ENCODE measurements around the gene KRTAP5-7. TPM values are rescaled to one million over a fixed set of nuclear protein-coding genes. Genes with fewer than 3 reads are reported as not detected.
A peak's percentile ranks its signal among the peaks of the same experiment; 100 is the strongest.
"Not testable (repeated sequence)": the region's sequence is repeated elsewhere in the genome, so short reads cannot be mapped to it uniquely, and the experiment has no call there.

KRTAP5-7 gene
- total and polyA plus RNA-seq, 2 experiments from 2014 or later: not detected

DNA sequence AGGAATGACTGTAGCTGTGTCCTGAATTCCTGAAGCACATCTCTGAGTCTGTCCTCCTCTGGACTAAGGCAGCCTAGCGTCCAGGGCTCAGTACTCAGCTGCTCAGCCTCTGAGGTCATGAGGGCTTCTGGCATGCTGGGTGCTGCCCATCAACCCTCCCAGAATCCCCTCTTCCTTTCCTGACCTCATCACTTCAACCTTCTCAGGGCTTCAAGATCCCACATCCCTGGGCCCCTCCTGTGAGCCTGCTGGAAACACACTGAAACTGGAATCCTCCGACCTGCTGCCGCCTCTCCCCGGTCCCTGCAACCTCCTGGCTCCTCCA lies 11.6 kb downstream of the KRTAP5-7 start:
- Histone ChIP-seq H3K4me1 (ENCODE audit: low read depth) (peaks cover 6% of the 10 kb centered on the region), H3K27me3 (no peaks in the 10 kb centered on the region), H3K36me3 (no peaks in the 10 kb centered on the region), H3K4me3 (no peak overlapping the region), H3K27ac (no peak overlapping the region), H3K9me3 (ENCODE audit: low read depth) (no peaks in the 10 kb centered on the region)
- no peak for DNase-seq (ENCODE audit: low read depth in 1 of 2, low spot score in 1 of 2)
- TF ChIP-seq, protein P1, sequence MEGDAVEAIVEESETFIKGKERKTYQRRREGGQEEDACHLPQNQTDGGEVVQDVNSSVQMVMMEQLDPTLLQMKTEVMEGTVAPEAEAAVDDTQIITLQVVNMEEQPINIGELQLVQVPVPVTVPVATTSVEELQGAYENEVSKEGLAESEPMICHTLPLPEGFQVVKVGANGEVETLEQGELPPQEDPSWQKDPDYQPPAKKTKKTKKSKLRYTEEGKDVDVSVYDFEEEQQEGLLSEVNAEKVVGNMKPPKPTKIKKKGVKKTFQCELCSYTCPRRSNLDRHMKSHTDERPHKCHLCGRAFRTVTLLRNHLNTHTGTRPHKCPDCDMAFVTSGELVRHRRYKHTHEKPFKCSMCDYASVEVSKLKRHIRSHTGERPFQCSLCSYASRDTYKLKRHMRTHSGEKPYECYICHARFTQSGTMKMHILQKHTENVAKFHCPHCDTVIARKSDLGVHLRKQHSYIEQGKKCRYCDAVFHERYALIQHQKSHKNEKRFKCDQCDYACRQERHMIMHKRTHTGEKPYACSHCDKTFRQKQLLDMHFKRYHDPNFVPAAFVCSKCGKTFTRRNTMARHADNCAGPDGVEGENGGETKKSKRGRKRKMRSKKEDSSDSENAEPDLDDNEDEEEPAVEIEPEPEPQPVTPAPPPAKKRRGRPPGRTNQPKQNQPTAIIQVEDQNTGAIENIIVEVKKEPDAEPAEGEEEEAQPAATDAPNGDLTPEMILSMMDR (IDR thresholded peaks at IDR 0.05; ENCODE audit: low read depth, low read length): no peak

DNA sequence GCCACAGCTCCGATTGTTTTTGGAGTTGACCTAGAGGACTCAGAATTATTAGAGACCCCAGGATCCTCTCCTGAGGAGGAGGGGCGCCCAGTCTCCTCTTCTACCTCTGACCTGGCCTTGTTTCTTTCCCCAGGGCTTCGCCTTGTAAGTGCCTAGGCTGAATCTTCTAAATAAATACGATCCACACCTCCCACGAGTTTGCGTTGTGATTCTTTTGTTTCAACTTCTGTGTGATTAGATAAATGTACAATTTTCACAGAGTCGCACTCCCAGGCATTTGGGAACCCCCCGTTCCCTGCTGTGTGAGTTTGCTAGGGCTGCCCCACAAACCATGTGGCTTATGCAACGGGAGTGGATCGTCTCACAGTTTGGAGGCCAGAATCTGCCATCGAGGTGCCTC lies 11.9 kb downstream of the KRTAP5-7 start:
- Histone ChIP-seq H3K4me1 (ENCODE audit: low read depth) (peaks cover 6% of the 10 kb centered on the region), H3K36me3 (no peaks in the 10 kb centered on the region), H3K4me3 (no peak overlapping the region), H3K9me3 (ENCODE audit: low read depth) (no peaks in the 10 kb centered on the region), H3K27me3 (no peaks in the 10 kb centered on the region), H3K27ac (no peak overlapping the region)
- TF ChIP-seq, protein P1 (IDR thresholded peaks at IDR 0.05; ENCODE audit: low read depth, low read length): no peak
- DNase-seq (ENCODE audit: low read depth in 1 of 2, low spot score in 1 of 2): no peak

DNA sequence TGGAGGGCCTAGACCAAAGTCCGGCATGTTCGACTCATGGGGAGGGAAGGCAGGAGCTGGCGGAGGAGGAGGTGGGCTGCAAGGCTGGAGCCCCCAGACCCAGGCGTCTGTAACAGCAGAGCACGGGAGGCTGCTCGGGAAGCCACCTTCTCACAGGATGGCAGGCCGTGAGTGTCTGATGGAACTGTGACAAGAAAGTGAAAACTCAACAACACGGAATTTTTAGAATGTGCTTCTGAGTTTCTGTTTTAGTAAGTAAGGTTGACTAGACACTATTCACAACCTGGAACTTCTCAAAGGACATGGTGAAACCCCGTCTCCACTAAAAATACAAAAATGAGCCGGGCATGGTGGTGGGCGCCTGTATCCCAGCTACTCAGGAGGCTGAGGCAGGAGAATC lies 12.9 kb downstream of the KRTAP5-7 start:
- H3K9me3 ChIP-seq (ENCODE audit: low read depth); DNase-seq (ENCODE audit: low read depth in 1 of 2, low spot score in 1 of 2); H3K27me3 ChIP-seq; H3K4me3 ChIP-seq; H3K27ac ChIP-seq; H3K36me3 ChIP-seq; H3K4me1 ChIP-seq (ENCODE audit: low read depth): not testable (repeated sequence)

DNA sequence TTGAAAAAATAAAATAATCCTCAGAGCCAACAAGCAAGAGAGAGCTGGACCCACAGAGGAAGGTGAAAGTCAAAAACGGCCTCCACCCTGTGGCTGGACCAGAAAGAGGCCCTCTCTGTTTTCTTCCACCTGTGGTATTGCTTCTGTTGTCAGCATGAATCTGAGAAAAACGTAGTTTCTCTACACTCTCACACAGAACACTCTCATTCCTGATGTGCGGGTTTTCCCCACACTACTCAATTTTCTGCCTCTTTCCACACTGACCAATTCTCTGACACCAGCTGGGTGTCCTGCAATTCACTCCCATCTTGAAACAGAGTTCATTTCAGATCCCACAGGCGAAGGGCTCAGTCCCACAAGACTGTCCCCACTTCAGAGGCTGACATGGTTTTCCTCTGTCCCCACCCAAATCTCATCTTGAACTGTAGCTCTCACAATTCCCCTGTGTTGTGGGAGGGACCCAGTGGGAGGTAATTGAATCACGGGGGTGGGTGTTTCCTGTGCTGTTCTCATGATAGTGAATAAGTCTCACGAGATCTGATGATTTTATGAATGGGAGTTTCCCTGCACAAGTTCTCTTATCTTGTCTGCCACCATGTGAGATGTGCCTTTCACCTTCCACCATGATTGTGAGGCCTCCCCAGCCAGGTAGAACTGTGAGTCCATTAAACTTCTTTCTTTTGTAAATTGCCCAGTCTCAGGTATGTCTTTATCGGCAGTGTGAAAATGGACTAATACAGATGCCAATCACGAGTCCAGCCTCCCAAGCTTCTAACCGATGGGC lies 13.6 kb downstream of the KRTAP5-7 start:
- H3K4me3 ChIP-seq; H3K9me3 ChIP-seq (ENCODE audit: low read depth); H3K36me3 ChIP-seq; H3K27ac ChIP-seq; H3K27me3 ChIP-seq; H3K4me1 ChIP-seq (ENCODE audit: low read depth); DNase-seq (ENCODE audit: low read depth in 1 of 2, low spot score in 1 of 2): not testable (repeated sequence)

DNA sequence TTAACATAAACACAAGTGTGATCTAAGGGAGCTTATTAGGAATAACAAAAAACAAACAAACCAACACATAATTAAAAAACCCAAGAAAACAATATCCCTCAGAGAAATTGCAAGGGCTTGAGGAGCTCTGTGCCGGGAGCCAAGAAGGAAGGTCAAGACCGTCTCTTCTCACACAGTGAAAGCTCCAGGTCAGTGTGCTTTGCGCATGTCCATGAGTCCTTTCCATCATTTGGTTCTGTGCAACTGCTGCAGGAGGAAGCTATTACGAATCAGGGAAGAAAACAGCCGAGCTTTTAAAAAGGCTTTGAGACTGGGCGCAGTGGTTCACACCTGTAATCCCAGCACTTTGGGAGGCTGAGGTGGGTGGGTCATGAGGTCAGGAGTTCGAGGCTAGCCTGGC lies 15.3 kb downstream of the KRTAP5-7 start:
- DNase-seq (ENCODE audit: low read depth in 1 of 2, low spot score in 1 of 2): no peak
- TF ChIP-seq, protein P1 (IDR thresholded peaks at IDR 0.05; ENCODE audit: low read depth, low read length): no peak
- H3K36me3 ChIP-seq: no peaks in the 10 kb centered on the region
- H3K4me1 ChIP-seq (ENCODE audit: low read depth): no peaks in the 10 kb centered on the region
- no peak overlapping the region for H3K4me3 ChIP-seq
- no peaks in the 10 kb centered on the region for H3K9me3 ChIP-seq (ENCODE audit: low read depth)
- H3K27ac ChIP-seq: no peak overlapping the region
- H3K27me3 ChIP-seq: no peaks in the 10 kb centered on the region

DNA sequence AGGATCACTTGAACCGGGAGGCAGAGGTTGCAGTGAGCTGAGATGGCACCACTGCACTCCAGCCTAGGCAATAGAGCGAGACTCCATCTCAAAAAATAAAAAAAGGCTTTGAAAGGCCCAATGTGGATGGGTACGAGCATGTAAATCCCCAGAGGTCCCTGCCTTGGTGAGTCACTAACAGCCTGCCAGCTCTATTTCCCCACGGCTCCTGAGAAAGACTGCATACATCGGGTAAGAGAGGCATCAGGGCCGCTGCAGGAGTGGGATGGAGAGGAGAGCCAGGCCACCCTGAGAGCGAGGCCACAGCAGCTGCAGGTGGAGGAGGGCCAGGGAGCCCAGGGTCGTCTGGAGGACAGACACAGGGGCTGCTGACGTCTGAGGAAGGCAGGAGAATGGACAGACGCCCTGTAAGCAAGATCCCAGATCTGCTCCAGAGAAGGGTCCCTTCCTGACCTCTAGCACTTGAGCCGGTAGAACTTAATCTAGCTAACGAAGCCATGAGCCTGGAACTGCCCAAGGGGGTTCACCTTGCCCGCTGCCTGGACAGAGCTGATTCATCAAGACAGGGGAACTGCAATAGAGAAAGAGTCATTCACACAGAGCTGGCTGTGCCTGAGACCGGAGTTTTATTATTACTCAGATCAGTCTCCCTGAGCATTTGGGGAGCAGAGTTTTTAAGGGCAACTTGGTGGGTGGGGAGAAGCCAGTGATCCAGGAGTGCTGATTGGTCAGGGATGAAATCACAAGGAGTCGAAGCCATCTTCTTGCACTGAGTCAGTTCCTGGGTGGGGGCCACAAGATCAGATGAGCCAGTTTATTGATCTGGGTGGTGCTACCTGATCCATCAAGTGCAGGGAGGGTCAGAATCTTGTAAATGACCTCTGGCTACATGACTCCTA lies 16.1 kb downstream of the KRTAP5-7 start:
- H3K27me3 ChIP-seq: no peaks in the 10 kb centered on the region
- peak; percentile 4 to 17 for DNase-seq (ENCODE audit: low read depth in 1 of 2, low spot score in 1 of 2)
- H3K27ac ChIP-seq: no peak overlapping the region
- H3K4me3 ChIP-seq: no peak overlapping the region
- no peaks in the 10 kb centered on the region for H3K4me1 ChIP-seq (ENCODE audit: low read depth)
- TF ChIP-seq, protein P1 (IDR thresholded peaks at IDR 0.05; ENCODE audit: low read depth, low read length): no peak
- H3K9me3 ChIP-seq (ENCODE audit: low read depth): no peaks in the 10 kb centered on the region
- H3K36me3 ChIP-seq: no peaks in the 10 kb centered on the region

All from cardiac muscle cell (in vitro differentiated cells and primary cell).